Gastrocnemius medialis (tissue), 4 donors: Measurements from ENCODE around the gene NME3. TPM values are rescaled to one million over a fixed set of nuclear protein-coding genes. Genes with fewer than 3 reads are reported as not detected.

Source experiments
- ATAC-seq, 2 donors: fragments of 150-250 bp; one replicate each; pipeline ENCODE4 v1.9.1; 2016
- DNase-seq, 2 donors: peaks; one replicate each; pipeline ENCODE4 v3.0.0-alpha.2; 2019
- H3K27ac ChIP-seq, 4 donors: fragments of 200-600 bp; sonication (generic); 1 replicate in 1 of 4; 2 replicates in 3 of 4; pipeline ENCODE4 v1.5.1; 2016 to 2018; ENCODE audit warnings: mild to moderate bottlenecking in 2 of 4, moderate library complexity in 1 of 4
- H3K27me3 ChIP-seq, 3 donors: fragments of 200-600 bp; sonication (generic) in 2 of 3; 1 replicate in 1 of 3; 2 replicates in 2 of 3; pipeline versions ENCODE4 v1.5.1 to v1.6.0; 2016 to 2019; ENCODE audit warnings: mild to moderate bottlenecking in 1 of 3, moderate library complexity in 1 of 3
- H3K36me3 ChIP-seq, 2 donors: fragments of 200-600 bp; sonication (generic) in 1 of 2; one replicate each; pipeline ENCODE4 v1.5.1; 2017 to 2018
- H3K4me1 ChIP-seq, 2 donors: fragments of 200-600 bp; sonication (generic) in 1 of 2; one replicate each; pipeline ENCODE4 v1.5.1; 2016 to 2017; ENCODE audit warnings: mild to moderate bottlenecking in 2 of 2
- H3K4me3 ChIP-seq, 4 donors: fragments of 200-600 bp; sonication (generic) in 3 of 4; 1 replicate in 1 of 4; 2 replicates in 3 of 4; pipeline ENCODE4 v1.5.1; 2016 to 2019; ENCODE audit warnings: mild to moderate bottlenecking in 2 of 4
- H3K9me3 ChIP-seq, 3 donors: fragments of 200-600 bp; sonication (generic) in 2 of 3; 1 replicate in 1 of 3; 2 replicates in 2 of 3; pipeline ENCODE4 v1.5.1; 2016 to 2019
- POLR2A ChIP-seq, 2 donors: fragments of 450-650 bp; IDR thresholded peaks; one replicate each; pipeline ENCODE4 v1.6.1; 2017; ENCODE audit warnings: antibody characterized with exemption in 2 of 2, mild to moderate bottlenecking in 2 of 2, moderate library complexity in 2 of 2
- in situ Hi-C, 4 donors: fragments of 200-750 bp; cut with MboI; loops; one replicate each; pipeline versions ENCODE4 v1.15.0 to v1.8.0; 2017; ENCODE audit warnings: low sequenced_read_pairs in 4 of 4
- intact Hi-C: fragments of 100-400 bp; cut with DNase I; formaldehyde crosslinking; loops from one replicate; pipeline ENCODE4 v1.15.1; 2023; ENCODE audit warnings: low total_unique reads
- total RNA-seq, 4 donors: library from RNA; depleted of rRNA; stranded (reverse); fragments of >200 nt; gene quantifications; one replicate each; pipeline versions ENCODE4 v1.1.0 to v1.2.3, GENCODE V29; 2016
- TF ChIP-seq, protein P1 (sequence below), 5 experiments: fragments of 450-650 bp in 3 of 5; fragments of 200-600 bp in 2 of 5; sonication (generic) in 2 of 5; IDR thresholded peaks in 4 of 5; conservative IDR thresholded peaks in 1 of 5; 1 replicate in 4 of 5; 2 replicates in 1 of 5; pipeline ENCODE4 v1.5.1; 2016 to 2019; ENCODE audit warnings: antibody characterized with exemption in 5 of 5, mild to moderate bottlenecking in 3 of 5, moderate library complexity in 3 of 5

NME3 gene
- total RNA-seq, 4 donors from 2014 or later, result 18.1 to 41.4 (median 34.2) TPM

DNA sequence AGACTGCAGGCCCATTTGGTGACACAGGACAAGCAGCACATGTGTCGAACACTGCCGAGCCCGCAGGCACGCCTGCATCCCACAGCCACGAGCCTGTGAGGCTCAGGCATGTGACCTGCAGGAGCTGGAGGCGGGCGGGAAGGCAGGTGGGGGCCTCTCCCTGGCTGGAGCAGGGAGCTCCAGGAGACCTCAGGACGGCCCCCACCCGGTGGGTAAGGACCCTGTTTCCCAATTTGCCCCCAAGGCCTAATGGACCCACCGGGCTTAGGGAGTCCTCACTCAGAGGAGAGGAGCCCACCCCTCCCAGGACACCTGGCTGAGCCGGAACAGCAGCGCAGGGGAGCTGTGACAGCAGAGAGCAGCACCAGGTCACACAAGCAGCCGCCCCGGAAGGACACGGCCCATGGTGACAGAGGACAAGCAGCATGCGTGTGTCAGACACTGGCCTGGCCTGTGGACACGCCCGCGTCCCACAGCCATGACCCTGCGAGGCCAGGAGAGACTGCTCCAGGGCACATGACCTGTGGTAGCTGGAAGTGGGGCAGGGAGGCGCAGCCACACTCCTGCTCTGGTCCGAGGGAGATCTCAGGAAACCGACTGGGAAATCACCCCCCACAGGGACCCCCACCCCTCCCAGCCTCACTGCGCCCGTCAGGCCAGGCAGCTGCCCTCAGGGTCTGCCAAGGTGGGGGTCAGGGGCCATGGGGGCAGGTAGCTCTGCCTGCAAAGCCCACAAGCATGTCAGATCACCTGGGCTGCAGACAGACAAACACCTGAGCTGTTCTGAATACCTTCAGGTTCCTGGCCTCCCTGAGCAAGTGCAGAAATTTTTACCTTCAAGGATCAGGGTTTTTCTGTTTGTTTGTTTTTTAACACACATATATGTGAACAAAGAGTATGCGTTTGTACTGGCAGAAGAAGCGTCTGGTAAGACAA is 8.7 kb upstream of the NME3 start:
- Histone ChIP-seq H3K36me3 (peaks cover 0 to 38% of the 10 kb centered on the region in 2 donors), H3K27ac (peak overlapping the region; percentile 7 to 92 (median 50)), H3K27me3 (no peaks in the 10 kb centered on the region), H3K4me3 (no peak overlapping the region), H3K4me1 (peaks cover 30 to 34% of the 10 kb centered on the region in 2 donors), H3K9me3 (no peaks in the 10 kb centered on the region)
- ATAC-seq (no peak), DNase-seq (no peak)
- intact Hi-C loops, result loop anchor here (5.0 to 10.0 kb wide), 4 partner anchors 73 to 435 kb away; partner anchors contain the start of genes BRICD5, CRAMP1, IFT140 and MAPK8IP3
- TF ChIP-seq, protein P1, sequence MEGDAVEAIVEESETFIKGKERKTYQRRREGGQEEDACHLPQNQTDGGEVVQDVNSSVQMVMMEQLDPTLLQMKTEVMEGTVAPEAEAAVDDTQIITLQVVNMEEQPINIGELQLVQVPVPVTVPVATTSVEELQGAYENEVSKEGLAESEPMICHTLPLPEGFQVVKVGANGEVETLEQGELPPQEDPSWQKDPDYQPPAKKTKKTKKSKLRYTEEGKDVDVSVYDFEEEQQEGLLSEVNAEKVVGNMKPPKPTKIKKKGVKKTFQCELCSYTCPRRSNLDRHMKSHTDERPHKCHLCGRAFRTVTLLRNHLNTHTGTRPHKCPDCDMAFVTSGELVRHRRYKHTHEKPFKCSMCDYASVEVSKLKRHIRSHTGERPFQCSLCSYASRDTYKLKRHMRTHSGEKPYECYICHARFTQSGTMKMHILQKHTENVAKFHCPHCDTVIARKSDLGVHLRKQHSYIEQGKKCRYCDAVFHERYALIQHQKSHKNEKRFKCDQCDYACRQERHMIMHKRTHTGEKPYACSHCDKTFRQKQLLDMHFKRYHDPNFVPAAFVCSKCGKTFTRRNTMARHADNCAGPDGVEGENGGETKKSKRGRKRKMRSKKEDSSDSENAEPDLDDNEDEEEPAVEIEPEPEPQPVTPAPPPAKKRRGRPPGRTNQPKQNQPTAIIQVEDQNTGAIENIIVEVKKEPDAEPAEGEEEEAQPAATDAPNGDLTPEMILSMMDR (IDR thresholded peaks at IDR 0.05 in 4 of 5, conservative IDR thresholded peaks at IDR 0.05 in 1 of 5), result no peak
- no peak for TF ChIP-seq POLR2A (IDR thresholded peaks at IDR 0.05)
- in situ Hi-C loops, result no loop called here

DNA sequence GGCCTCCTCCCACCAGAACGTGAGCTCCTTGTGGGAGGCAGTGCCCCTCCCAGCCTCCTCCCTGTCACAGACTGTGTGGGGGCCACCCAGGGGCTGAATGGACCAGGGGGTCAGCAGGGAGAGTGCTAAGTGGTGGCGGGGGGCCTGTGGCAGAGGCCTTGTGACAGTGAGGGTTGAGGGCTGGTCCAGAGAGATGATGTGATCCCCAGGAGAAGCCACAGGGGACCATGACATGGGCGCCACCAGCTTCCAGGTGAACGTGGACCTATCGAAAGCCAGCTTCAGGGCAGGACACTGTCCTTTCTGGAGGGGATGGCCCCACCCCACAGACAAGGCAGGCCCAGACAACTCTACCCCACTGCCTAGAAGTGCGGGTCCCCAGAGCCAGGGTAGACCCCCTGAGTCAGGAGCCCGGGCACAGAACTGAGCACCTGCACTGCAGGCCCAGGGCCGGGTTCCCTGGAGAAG is 7.9 kb upstream of the NME3 start:
- H3K36me3 ChIP-seq, result peaks cover 0 to 38% of the 10 kb centered on the region in 2 donors
- H3K27ac ChIP-seq, result peak overlapping the region; percentile 11 to 92 (median 51)
- in situ Hi-C loops, result no loop called here
- peaks cover 33 to 39% of the 10 kb centered on the region in 2 donors for H3K4me1 ChIP-seq
- ATAC-seq (no peak), DNase-seq (no peak)
- intact Hi-C loops, result loop anchor here (10.0 kb wide), 1 partner anchor 436 kb away; the partner anchor contains the start of genes BRICD5 and PGP
- H3K9me3 ChIP-seq, result no peaks in the 10 kb centered on the region
- no peak overlapping the region for H3K4me3 ChIP-seq
- TF ChIP-seq, protein P1 (IDR thresholded peaks at IDR 0.05 in 4 of 5, conservative IDR thresholded peaks at IDR 0.05 in 1 of 5), result no peak
- TF ChIP-seq POLR2A (IDR thresholded peaks at IDR 0.05), result no peak
- H3K27me3 ChIP-seq, result no peaks in the 10 kb centered on the region

DNA sequence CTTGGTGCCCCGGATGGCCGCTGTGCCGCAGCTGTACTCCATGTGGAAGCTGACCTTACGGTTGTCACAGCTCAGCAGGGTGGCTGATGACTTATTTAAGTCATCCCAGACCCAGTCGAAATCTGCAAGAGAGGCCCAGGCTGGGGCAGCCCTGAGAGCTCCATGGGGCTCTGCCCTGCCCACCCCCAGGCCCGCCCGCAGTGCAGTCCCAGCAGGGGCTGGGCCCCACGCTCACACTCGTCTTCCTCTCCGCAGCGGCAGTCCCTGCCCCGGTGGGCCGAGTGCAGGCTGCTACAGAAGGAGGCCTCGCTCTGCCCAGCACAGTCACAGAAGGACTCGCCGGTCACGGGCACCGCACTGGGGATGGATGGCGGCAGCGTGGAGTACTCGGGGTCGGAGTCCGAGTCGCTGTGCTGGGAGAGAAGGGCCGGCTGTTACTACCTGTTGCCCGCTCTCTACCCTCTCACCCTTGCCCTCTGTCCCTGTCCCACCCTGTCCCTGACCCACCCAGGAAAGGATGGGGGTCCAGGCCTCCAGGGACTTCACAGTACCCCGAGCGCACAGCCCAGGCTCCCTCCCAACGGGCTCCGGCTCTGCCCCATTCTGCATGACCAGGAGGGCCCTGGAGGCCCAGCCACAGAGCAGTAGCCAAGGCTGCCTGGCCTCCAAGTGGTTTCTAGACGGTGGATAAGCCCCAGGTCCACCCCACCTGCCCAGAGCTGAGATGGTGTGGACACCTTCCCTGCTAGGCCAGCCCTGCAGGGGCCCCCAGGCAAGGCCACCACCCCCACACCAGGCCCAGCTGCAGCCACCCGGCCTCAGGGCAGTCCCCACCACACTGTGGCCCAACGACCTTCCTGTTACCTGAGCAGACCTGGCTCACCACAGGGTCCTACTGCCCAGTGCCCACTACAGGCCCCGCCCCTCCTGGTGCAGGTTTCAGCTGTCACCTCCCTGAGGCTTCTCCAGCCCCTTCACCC is 7.1 kb upstream of the NME3 start:
- in situ Hi-C loops (no loop called here), intact Hi-C loops (loop anchor here (10.0 kb wide), 1 partner anchor 436 kb away; the partner anchor contains the start of genes BRICD5 and PGP)
- DNase-seq, result no peak
- Histone ChIP-seq H3K4me1 (peaks cover 32 to 40% of the 10 kb centered on the region in 2 donors), H3K9me3 (no peaks in the 10 kb centered on the region), H3K36me3 (peaks cover 0 to 38% of the 10 kb centered on the region in 2 donors), H3K27ac (peak overlapping the region in 2 of 4 donors; percentile 12 to 92), H3K27me3 (no peaks in the 10 kb centered on the region), H3K4me3 (no peak overlapping the region)
- TF ChIP-seq, protein P1 (IDR thresholded peaks at IDR 0.05 in 4 of 5, conservative IDR thresholded peaks at IDR 0.05 in 1 of 5), result no peak
- ATAC-seq, result no peak
